ENCODE data around the gene POLD2.
A peak's percentile ranks its signal among the peaks of the same experiment; 100 is the strongest.

The POLD2 gene

DNA sequence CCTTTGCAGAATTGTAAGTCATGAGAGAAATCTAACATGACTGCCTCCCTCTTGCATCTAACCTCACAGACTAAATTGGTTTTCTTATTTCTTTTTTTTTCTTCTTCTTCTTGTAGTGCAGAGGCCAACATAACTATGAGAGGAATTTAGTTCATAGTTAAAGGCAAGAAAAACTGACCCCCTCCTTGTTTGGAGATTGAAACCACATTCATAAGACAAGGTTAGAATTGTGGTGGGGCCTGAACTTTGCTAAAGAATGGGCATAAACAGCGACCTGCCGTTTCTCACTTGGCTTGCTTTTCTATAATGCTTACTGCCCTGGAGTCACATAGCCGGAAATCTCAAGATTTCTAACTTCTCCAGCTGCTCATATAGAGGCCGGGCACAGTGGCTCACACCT, 38.6 kb downstream of the POLD2 start:
- DNase-seq: no peak

DNA sequence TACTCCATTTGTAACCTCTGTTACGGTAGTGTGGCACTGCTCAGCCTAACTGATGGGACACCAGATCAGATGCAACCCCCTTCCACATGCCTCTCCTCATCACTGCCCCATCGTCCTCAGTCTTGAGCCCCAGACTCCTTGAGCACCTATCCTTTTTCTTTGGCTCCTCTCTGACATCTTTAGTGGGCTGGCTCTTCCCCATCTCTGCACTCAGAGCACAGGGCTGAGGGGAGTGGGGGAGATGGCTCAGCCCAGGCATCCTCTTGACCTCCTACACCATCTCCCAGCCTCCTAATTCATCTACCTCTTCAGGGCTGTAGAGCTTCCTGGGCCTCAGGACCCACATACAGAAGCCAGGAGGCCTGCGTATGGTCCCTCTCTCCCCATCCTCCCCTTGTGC, 39.6 kb downstream of the POLD2 start:
- no peak for DNase-seq

DNA sequence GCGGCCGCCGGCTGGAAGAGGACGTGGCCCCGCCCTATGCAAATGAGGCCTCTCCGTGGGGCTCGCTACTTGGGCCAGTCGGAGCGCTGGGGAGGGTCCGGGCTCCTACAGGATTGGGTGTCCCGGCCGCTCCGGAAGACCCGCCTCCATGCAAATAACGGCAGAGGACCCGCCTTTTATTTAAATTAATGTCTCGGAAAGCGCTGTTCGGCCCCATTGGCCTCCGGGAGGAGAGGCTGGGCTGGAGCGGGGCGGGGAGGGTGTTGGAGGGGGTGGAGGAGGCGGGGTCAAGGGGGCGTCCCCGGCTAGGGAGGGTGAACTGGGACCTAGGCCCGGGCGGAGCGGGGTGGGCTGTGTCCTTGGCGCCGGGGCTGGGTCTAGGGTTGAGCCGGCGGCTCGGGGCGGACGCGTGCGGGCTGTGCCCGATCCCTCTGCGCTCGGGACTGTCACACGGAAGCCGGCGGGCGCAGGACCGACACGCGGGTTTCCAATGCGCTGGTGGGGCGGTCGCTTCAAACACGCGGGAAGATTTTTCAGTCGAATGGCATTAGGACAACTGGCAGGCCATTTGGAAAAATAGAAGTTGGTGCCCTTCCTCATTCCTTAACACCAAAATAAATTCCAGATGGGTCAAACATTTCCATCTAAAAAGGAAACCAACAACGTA, 40.7 kb downstream of the POLD2 start:
- peak; percentile 69 to 100 (median 98) for DNase-seq

DNA sequence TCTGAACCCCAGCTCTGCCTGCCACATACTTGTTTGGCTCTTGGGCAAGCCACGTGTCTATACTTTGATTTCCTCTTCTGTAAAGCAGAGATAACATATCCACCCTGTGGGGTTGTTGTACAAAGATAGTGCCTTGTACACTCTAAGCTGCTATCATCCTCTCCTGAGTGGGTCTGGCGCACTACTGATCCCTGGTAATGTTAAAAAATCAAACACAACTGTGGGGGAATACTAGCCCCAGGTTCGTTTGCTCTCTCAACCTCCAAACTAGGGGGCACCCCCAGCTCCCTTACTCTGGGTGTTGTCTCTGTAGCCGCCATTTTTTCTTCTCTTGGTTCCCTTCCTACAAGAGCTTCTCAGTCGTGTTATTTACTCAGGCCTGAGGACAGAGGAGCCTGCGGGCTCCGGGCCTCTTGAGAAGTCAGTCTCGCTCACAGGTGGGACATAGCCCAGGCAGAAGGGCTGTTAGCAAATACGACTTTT, 42.0 kb downstream of the POLD2 start:
- DNase-seq: no peak

DNA sequence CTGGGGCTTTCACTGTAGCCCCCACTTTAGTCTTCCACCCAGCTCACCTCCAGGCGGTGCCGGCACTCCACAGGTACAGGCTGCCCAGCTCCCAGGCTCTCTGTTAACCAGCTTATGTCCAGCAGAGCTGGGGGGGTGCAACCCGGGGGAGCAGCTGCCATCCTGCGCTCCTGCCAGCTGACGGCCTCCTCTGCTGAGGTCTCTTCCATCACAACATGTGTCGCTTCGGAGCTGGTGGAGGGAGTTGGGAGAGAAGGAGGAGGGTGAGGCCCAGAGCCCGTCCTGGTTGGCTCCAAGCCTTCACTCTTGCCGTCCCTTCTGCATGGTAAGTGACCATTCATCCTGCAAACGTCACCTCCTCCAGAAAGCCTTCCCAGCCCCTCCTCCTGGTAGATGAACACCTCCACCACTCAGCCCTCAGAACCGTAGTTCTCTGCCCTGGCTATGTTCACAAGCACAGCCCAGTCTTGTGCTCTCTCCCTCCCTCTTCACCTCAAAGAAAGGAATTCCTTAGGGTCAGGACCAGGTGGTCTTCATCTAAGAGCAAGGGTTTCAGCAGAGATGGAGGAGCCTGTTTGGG, 42.6 kb downstream of the POLD2 start:
- no peak for DNase-seq

DNA sequence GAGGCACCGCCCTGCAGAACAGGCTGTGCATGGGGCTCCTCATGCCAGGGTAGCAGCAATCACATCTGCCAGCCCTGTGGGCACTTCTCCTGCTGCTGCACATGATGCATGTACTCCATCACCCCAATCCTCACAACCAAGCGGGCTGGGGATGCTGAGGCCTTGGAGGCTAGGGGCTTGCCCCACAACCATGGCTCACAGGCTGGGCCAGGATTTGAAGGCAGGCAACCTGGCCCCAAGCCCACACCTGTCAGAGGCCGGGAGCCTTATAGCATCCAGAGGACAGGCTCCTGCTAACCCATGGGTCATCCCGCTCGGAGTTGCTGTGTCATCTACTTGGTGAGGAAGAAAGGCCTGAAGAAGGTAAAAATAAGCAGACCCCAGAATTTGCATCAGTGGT, 43.2 kb downstream of the POLD2 start:
- DNase-seq: no peak

DNA sequence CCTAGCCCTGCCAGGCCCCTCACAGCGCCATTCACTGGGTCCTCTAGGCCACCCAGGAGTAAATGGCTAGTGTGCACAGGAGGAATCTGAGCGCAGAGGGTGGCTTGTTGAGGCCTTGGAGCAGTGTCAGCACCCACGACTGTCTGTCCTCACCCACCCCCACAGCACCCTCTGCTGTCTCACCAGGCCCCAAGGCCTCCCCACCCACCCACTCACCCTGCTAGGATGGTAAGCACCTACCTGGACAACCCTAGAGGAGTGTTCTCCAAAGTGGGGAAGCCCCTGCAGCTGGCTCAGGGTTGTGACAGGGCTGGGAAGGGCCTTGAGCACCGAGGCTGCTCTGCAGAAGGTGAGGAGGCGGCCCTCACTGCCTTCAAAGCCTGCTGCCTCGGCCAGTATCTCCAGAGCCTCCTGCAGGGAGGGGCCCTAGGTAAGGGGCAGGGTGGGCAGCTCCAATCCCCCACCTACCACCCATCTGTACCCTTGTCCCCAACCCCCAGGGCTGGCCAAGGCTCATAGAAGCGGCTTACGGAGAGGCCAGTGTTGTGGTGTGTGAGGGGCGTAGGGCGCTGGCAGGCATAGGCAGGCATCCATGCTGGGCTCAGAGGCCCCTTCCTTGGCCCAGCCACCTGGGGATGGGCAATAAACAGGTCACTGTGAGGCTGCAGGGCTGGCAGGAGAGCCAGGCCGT, 43.9 kb downstream of the POLD2 start:
- DNase-seq: no peak

DNA sequence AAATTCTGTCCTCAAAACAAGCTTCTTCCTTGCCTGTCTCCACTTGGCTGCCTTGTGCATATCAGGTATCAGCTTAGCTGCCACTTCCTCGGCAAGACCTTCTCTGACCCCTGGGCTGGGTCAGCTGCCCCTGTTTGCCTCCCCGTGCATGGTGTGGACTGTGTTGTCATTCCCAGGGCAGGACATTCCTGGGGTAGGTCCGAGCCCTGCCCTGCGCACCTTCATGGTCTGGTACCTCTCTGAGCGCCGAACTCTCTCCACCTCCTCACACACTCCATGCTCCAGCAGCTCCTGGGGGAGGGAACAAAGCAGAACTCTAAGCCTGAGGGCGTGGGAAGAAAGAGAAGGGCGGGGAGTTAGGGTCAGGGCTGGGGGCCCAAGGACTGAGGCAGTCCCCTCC, 44.8 kb downstream of the POLD2 start:
- no peak for DNase-seq

DNA sequence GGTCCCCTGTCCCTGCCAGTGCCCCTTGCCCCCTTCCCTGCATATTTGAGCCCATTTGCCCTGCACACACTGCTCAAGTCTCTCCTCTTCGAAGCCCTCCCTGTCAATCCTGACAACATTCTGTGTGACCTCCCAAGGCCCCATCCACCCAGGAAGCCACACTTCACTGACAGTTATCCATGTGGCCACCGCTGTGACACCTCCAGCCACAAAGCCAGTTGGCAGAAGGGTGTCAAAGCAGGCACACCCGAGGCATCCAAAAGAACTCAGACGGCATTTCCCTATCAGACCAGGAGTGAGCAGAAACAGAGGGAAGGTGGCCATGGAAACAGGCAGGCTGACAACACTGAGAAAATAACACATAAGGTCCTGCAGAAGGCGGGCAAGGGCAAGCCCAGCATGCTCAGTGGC, 45.7 kb downstream of the POLD2 start:
- no peak for DNase-seq

DNA sequence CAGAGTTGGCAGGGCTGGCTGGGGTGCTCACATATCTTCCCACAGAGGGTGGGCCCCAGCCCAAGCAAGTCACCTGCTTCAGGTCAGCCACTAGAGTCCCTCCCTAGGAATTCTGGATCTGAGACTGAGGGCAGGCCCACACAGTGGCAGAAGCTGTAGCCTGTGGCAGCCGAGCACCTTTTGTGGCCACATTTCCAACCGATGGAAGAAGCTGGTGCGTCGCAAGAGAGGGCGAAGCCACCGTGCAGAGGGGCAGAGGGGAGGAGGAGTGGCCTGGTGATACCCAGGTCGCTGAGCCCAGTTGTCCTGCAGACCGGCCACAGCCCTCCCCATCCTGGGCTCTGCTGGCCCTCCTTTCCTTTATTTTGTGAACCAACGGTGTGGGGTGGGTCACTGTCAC, 46.3 kb downstream of the POLD2 start:
- DNase-seq: no peak

DNA sequence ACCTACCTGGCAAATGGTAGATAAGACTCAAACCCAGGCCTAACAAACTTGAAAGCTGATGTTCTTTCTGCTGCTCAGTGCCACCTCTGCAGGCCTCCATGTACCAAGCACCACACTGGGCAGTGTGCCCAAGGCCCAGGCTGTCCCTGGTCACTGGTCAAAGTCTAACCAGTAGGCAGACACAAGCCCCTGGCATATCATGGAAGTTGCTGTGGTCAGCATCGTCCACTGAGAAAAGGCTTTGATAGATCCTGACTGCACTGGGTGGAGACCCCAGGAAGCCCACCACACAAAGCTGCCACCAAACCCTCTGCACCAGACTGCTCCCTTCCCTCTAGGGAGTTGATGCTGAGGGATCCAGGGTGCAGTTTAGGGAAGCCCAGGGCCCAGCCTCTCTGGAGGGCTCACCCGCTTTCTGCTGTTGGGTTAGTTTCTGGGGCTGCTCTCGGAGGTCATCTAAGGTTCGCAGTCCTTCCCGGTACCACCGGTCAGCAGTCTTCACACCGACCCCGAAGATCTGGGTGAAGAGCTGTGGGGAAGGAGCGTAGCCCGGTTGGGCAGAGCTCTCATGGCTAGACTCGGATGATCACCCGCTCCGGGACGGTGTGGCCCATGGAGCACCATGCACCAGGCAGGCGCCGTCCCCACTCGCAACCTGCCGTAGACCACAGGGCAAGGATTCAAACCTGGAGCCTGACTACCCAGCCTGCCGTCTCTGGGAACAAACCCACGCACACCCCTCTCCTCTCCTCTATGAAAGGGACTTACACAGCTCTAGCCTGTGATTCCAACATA, 47.0 kb downstream of the POLD2 start:
- no peak for DNase-seq

GRCh38 chr7:44075296-44076075, 47.9 kb downstream of the POLD2 start:
- DNase-seq: no peak

DNA sequence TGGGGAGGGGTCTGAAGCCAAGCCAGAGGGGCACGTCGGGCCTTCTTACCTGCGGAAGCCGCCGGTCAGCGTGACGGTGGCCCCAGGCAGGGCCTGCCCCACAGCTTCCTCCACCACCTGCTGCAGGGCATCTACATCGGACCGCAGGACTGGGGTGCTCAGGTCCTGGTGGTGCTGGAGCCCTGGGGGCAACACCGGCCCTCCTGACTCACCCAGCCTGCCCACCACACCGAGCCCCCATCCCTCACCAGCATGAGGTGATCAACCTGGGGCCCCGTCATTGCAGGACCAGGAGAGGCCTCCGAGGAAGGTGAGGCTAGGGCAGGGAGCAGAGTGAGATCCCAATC, 49.0 kb downstream of the POLD2 start:
- DNase-seq: no peak

DNA sequence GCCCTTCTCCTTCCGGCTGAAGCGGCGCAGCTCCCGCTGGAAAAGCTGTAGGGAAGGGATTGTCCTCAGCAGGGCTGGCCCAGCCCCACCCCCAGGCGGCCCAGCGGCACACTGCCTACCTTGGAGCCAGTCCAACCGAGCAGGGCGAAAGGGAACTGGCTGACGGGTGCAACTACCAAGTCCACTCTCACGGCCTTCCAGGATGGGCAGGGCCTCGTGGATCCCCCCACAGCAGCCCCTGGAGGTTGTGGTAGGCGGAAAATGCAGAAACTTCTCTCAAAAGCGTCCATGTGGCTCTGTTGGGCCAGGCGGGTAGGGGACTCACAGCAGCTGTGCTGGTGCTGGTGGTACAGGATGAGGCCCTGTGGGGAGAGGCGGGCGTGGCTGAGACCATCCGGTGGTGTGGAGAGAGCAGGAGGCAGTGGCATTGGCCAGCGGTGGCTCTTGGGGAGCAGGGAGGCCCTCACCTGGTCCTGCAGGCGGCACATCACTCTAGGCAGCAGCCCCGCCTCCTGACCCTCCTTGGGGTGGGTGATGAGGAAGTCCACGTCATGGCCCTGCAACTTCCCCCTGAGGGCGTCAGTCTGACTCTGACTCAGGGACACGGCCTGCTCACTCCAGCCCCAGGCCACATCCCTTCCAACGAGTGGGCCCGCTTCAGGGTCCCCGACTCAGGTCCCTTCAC, 49.5 kb downstream of the POLD2 start:
- DNase-seq: peak in 48 of 56 donors; percentile 21 to 83 (median 64)

DNA sequence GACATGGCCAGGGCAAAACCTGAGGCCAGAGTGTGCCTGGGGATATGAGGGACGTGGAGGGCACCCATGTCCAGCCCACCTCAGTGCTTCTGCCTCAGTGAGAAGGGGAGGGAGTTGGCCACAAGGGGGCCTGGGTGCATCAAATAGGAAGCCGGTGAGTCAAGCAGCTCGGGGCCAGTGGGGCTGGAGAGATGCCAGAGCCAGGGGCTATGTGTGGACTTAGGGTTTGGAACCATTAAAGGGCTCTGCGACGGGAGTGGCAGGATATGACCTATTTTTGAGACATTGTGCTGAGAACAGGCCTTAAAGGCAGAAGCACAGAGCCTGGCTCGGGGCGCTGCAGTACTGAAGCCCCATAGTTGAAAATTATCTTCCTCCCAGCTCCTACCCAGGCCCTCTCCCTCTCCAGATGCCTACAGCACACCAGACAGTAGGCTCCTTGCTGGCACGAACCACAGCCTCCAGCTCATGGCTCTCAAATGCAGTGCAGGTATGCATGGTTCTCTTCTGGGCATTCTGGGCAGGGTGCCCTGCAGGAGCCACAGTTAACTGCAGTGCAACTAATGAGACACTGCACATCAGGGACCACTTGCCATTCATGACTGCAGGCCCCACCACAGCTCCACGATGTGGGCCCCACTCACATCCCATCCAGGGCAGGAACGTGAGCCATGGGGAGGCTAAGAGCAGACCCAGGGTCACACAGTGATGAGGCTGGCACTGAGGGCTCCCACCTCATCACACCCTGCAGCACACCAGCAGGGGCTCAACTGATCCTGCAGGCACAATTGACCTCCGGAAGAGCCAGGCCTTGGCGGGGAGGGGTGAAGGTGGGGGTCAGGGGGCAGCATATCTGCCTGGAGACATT, 50.8 kb downstream of the POLD2 start:
- DNase-seq: peak in 32 of 56 donors; percentile 11 to 67 (median 34)

- no peak for DNase-seq
Measured at GRCh38 chr7:44071726-44072363, 51.5 kb downstream of the POLD2 start.

- DNase-seq: no peak
Measured at GRCh38 chr7:44068054-44068453, 55.3 kb downstream of the POLD2 start.

- DNase-seq: no peak
Measured at GRCh38 chr7:44067064-44067951, 56.0 kb downstream of the POLD2 start.
